Hepatocyte (in vitro differentiated cells): Measurements from ENCODE around the gene CSNK1G1. TPM values are rescaled to one million over a fixed set of nuclear protein-coding genes. Genes with fewer than 3 reads are reported as not detected.

Experiments used
- DNase-seq: peaks from one replicate; pipeline ENCODE4 v3.0.0-alpha.2; 2016; ENCODE audit warnings: low spot score
- H2AFZ ChIP-seq: fragments of 200-600 bp; sonication (generic); 2 replicates; pipeline ENCODE4 v1.6.0; 2016; ENCODE audit warnings: antibody characterized with exemption, mild to moderate bottlenecking
- H3K27ac ChIP-seq: fragments of 200-600 bp; sonication (generic); 2 replicates; pipeline ENCODE4 v1.5.1; 2016; ENCODE audit warnings: mild to moderate bottlenecking
- H3K27me3 ChIP-seq: fragments of 200-600 bp; sonication (generic); 2 replicates; pipeline ENCODE4 v1.6.1; 2016
- H3K36me3 ChIP-seq: fragments of 200-600 bp; sonication (generic); replicated peaks from 2 replicates; pipeline ENCODE4 v1.5.1; 2016; ENCODE audit warnings: low read depth; ENCODE audit not compliant: insufficient read depth
- H3K4me1 ChIP-seq: fragments of 200-600 bp; sonication (generic); 2 replicates; pipeline ENCODE4 v1.5.1; 2016; ENCODE audit warnings: mild to moderate bottlenecking, moderate library complexity; ENCODE audit not compliant: insufficient read depth
- H3K4me2 ChIP-seq: fragments of 200-600 bp; sonication (generic); 2 replicates; pipeline ENCODE4 v1.6.0; 2016
- H3K4me3 ChIP-seq: fragments of 200-600 bp; sonication (generic); 2 replicates; pipeline ENCODE4 v1.5.1; 2016; ENCODE audit warnings: mild to moderate bottlenecking
- H3K79me2 ChIP-seq: fragments of 200-600 bp; sonication (generic); 2 replicates; pipeline ENCODE4 v1.6.0; 2017; ENCODE audit warnings: mild to moderate bottlenecking
- H3K9me2 ChIP-seq: fragments of 200-600 bp; sonication (generic); replicated peaks from 2 replicates; pipeline ENCODE4 v1.6.0; 2017; ENCODE audit warnings: mild to moderate bottlenecking; ENCODE audit not compliant: insufficient read depth
- H3K9me3 ChIP-seq: fragments of 200-600 bp; sonication (generic); 2 replicates; pipeline ENCODE4 v1.5.1; 2016; ENCODE audit warnings: low read depth, mild to moderate bottlenecking
- H4K20me1 ChIP-seq: fragments of 200-600 bp; sonication (generic); 2 replicates; pipeline ENCODE4 v1.6.0; 2016; ENCODE audit warnings: mild to moderate bottlenecking; ENCODE audit not compliant: insufficient read depth, poor library complexity, severe bottlenecking
- CTCF ChIP-seq: fragments of 200-600 bp; sonication (generic); IDR thresholded peaks from 2 replicates; pipeline ENCODE4 v1.5.1; 2016; ENCODE audit warnings: antibody characterized with exemption, mild to moderate bottlenecking; ENCODE audit not compliant: poor library complexity
- EZH2 ChIP-seq: fragments of 200-600 bp; sonication (generic); IDR thresholded peaks from 2 replicates; pipeline ENCODE4 v1.6.1; 2016; ENCODE audit warnings: antibody characterized with exemption, mild to moderate bottlenecking, borderline replicate concordance
- EZH2phosphoT487 ChIP-seq: fragments of 200-600 bp; sonication (generic); IDR thresholded peaks from one replicate; pipeline ENCODE4 v1.6.1; 2018; ENCODE audit warnings: antibody characterized with exemption, mild to moderate bottlenecking, low read depth, moderate library complexity; ENCODE audit not compliant: unreplicated experiment, severe bottlenecking
- WGBS: methylation state at CpG from one replicate; pipeline ENCODE4 v1.1.6; 2016; ENCODE audit warnings: low lambda C conversion rate; ENCODE audit errors: missing lambda C conversion rate; 5-methylcytosine and 5-hydroxymethylcytosine counted together
- polyA plus RNA-seq: library from polyadenylated mRNA; unstranded; fragments of >200 nt; fragmentation: Nextera tagmentation; extraction: Ambion mirVana; gene quantifications from 2 replicates; pipeline ENCODE4 v1.2.1, GENCODE V29; 2016
- total RNA-seq: library from RNA; depleted of rRNA; stranded (reverse); fragments of >200 nt; gene quantifications from 2 replicates; pipeline ENCODE4 v1.2.3, GENCODE V29; 2014

The CSNK1G1 gene
- total and polyA plus RNA-seq, 2 experiments from 2014 or later = 7.7 to 18.1 TPM

DNA sequence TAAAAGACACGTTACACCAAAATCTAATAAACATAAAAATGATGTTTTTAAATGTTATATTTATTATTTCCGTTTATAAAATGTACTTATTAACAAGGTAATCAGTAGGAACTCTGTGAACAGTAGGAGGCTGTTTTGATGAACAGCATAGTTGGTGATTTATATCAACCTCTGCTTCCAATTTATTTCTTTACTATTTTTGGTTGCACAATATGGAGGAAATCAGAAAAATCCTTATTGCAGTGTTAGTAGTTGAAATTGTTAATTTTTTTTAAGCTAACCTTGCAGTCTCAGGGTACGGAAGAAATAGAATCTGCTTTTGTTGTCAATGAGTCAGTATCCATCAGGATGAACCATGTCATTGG lies 209.5 kb downstream of the CSNK1G1 start:
- no peaks in the 10 kb centered on the region for H3K9me3 ChIP-seq
- no peaks in the 10 kb centered on the region for H4K20me1 ChIP-seq
- DNase-seq = no peak
- H3K4me1 ChIP-seq = peaks cover 11% of the 10 kb centered on the region
- 85% methylated on average over 3 of the region's 3 CpGs for WGBS
- no peak overlapping the region for H3K27ac ChIP-seq
- H3K4me2 ChIP-seq = peak overlapping the region; percentile 16
- no peaks in the 10 kb centered on the region for H3K36me3 ChIP-seq
- H3K4me3 ChIP-seq = no peak overlapping the region
- H3K79me2 ChIP-seq = no peaks in the 10 kb centered on the region
- H2AFZ ChIP-seq = no peak overlapping the region
- no peaks in the 10 kb centered on the region for H3K27me3 ChIP-seq
- TF ChIP-seq CTCF = no peak
- no peak for TF ChIP-seq EZH2phosphoT487
- no peak for TF ChIP-seq EZH2
- no peaks in the 10 kb centered on the region for H3K9me2 ChIP-seq

DNA sequence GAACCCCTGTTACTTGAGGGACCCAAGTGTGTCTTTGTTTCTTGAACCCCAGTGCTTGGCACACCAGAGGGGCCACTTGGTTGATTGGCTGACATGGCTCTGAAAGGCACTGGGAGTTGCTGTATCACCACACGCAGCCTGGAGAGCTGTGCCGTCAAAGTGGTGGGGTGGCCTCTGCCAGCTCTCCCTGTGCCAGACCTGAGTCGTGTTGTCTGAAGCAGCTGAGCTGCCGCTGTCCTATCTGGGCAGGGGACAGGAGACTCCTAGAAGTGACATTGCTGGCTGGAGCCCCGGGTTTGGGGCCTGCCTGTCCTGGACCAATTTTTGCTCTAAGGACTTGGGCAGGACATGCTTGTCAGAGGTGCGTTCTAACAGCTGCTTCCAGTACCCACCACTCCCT lies 209.9 kb downstream of the CSNK1G1 start:
- no peaks in the 10 kb centered on the region for H3K27me3 ChIP-seq
- H2AFZ ChIP-seq = no peak overlapping the region
- H3K9me2 ChIP-seq = no peaks in the 10 kb centered on the region
- peaks cover 9% of the 10 kb centered on the region for H3K4me1 ChIP-seq
- H3K36me3 ChIP-seq = peaks cover 2% of the 10 kb centered on the region
- DNase-seq = no peak
- 89% methylated on average over 6 of the region's 6 CpGs for WGBS
- no peak overlapping the region for H3K4me3 ChIP-seq
- H3K27ac ChIP-seq = no peak overlapping the region
- TF ChIP-seq EZH2phosphoT487 (no peak), EZH2 (no peak), CTCF (no peak)
- H3K4me2 ChIP-seq = no peak overlapping the region
- no peaks in the 10 kb centered on the region for H3K79me2 ChIP-seq
- no peaks in the 10 kb centered on the region for H4K20me1 ChIP-seq
- H3K9me3 ChIP-seq = no peaks in the 10 kb centered on the region

GRCh38 chr15:64144565-64145281 lies 211.2 kb downstream of the CSNK1G1 start:
- Histone ChIP-seq H3K27ac (no peak overlapping the region), H3K4me2 (no peak overlapping the region), H3K27me3 (no peaks in the 10 kb centered on the region), H3K36me3 (peaks cover 3% of the 10 kb centered on the region), H3K9me2 (no peaks in the 10 kb centered on the region), H2AFZ (no peak overlapping the region), H3K79me2 (no peaks in the 10 kb centered on the region), H3K9me3 (no peaks in the 10 kb centered on the region), H3K4me3 (no peak overlapping the region), H3K4me1 (peaks cover 9% of the 10 kb centered on the region), H4K20me1 (no peaks in the 10 kb centered on the region)
- TF ChIP-seq EZH2phosphoT487 = no peak
- no peak for TF ChIP-seq EZH2
- no peak for TF ChIP-seq CTCF
- no peak for DNase-seq
- 90% methylated on average over 14 of the region's 14 CpGs for WGBS
